Measurements from ENCODE around the gene ARVCF. TPM values are rescaled to one million over a fixed set of nuclear protein-coding genes. Genes with fewer than 3 reads are reported as not detected.

Gene ARVCF
- total RNA-seq, 1 donor from 2014 or later: 18.7 TPM

- DNase-seq (ENCODE audit: low spot score) (no peak), ATAC-seq (no peak)
Measured at GRCh38 chr22:19964701-19965386, 51.8 kb downstream of the ARVCF start.

GRCh38 chr22:19963863-19964642 is 52.6 kb downstream of the ARVCF start:
- no peak for DNase-seq (ENCODE audit: low spot score)
- no peak for ATAC-seq

DNA sequence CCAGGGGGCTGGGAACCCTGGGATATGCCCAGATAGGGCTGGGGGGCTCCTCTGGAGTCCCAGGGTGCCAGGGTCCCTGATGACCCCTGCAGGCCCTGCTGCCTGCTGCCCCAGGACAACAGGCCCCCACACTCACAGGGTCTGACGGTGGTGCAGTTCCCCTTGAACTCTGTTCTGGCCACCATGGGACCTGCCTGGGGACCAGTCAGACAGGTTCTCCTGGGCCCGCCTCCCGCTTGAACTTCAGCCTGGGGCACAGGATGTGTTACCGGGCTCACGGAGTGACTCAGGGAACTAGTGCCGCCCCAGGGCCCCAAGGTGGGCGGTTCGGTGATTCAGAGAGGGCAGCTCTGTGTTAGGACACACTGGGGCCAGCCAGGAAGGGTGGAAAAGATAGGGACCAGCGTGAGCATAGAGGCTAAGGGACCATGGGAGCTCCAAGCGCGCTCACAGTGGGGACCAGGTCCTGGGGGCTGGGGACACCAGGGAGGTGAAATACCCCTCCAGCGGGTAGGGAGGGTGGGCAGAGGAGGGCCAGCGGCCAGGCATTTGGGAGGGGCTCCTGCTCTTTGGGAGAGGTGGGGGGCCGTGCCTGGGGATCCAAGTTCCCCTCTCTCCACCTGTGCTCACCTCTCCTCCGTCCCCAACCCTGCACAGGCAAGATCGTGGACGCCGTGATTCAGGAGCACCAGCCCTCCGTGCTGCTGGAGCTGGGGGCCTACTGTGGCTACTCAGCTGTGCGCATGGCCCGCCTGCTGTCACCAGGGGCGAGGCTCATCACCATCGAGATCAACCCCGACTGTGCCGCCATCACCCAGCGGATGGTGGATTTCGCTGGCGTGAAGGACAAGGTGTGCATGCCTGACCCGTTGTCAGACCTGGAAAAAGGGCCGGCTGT is 53.5 kb downstream of the ARVCF start:
- ATAC-seq: peak; percentile 55

DNA sequence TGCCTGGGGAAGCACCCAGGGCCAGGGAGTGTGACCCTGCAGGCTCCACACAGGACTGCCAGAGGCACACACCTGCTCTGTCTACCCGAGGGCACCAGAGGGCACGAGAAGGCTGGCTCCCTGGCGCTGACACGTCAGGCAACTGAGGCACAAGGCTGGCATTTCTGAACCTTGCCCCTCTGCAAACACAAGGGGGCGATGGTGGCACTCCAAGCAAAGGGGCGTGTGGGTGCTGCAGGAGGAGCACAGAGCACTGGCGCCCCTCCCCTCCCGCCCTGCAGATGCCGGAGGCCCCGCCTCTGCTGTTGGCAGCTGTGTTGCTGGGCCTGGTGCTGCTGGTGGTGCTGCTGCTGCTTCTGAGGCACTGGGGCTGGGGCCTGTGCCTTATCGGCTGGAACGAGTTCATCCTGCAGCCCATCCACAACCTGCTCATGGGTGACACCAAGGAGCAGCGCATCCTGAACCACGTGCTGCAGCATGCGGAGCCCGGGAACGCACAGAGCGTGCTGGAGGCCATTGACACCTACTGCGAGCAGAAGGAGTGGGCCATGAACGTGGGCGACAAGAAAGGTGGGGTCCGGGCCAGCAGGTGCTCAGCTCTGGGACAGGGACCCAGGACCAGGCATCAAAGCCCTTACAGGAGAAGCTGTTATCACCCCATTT is 54.2 kb downstream of the ARVCF start:
- DNase-seq (ENCODE audit: low spot score): peak; percentile 91
- ATAC-seq: peak; percentile 67

More for the DNA sequence above, 53.5 kb downstream of the ARVCF start:
- peak; percentile 89 for DNase-seq (ENCODE audit: low spot score)

DNA sequence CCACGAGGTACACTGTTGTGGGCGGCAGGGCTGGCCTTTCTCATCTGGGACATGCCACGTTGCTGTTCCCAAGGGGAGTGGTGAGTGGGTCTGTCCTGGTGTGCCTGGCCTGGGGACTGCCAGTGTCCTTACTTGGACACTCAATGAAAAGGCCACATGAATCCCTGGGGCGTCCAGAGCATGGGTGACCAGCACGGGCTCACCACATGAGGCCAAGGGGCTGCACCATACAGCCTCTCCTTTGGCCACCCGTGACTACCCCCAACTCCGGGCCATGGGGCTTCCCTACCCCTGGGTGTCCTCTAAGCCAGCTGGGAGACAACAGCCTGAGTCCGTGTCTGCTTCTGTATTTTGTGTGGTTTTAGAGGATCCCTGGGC is 54.8 kb downstream of the ARVCF start:
- DNase-seq (ENCODE audit: low spot score): no peak

GRCh38 chr22:19961201-19961580 is 55.4 kb downstream of the ARVCF start:
- peak; percentile 56 for ATAC-seq
- peak; percentile 94 for DNase-seq (ENCODE audit: low spot score)

More for the DNA sequence above, 54.8 kb downstream of the ARVCF start:
- no peak for ATAC-seq

GRCh38 chr22:19960491-19961200 is 56.0 kb downstream of the ARVCF start:
- DNase-seq (ENCODE audit: low spot score): no peak

DNA sequence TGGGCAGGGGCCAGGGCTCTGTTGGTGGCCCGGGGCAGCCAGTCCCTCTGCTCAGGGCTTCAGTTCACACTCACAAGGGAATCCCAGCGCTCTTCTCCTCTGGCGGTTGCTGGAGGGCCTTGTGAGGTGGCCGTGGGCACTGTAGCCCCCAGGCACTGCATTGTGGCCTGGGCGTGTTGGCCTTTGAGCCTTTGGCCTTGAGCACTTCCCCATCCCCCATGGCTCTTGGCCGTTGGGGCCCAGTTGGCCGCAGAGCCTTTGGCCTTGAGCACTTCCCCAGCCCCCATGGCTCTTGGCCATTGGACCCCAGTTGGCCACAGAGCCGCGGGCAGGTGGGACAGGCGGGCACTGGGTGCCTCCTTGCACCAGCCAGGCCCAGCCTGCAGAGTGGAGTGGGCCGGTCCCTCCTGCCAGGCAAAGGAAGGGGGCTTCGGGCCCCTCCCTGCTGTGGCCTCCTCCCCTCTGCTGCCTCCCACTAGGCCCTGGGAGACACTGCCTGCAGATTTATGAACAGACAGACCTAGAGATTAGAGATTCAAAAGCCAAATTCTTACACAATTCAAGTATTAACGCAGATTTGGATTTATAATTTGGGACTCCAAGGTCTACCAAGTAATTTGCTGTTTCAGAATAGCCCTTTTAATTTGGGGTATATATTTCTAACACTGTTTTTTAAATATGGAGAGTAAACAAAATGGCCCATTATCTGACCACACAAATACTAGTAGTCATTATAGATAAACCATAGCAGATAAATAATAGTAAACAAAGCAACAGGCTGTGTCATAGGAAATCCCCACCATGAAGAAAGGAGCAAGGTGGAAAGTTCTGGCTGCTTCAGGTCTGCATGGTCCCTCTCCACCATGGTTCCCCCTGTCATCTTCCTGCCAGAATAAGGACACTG is 56.8 kb downstream of the ARVCF start:
- DNase-seq (ENCODE audit: low spot score): no peak
- peak; percentile 5 for ATAC-seq

More at GRCh38 chr22:19960491-19961200, 56.0 kb downstream of the ARVCF start:
- ATAC-seq: no peak

GRCh38 chr22:19959043-19959586 is 57.5 kb downstream of the ARVCF start:
- ATAC-seq: peak; percentile 68
- DNase-seq (ENCODE audit: low spot score): peak; percentile 96

- no peak for ATAC-seq
- no peak for DNase-seq (ENCODE audit: low spot score)
Measured at GRCh38 chr22:19958083-19959042, 58.3 kb downstream of the ARVCF start.

- ATAC-seq (no peak), DNase-seq (ENCODE audit: low spot score) (no peak)
Measured at GRCh38 chr22:19957445-19957844, 59.2 kb downstream of the ARVCF start.

DNA sequence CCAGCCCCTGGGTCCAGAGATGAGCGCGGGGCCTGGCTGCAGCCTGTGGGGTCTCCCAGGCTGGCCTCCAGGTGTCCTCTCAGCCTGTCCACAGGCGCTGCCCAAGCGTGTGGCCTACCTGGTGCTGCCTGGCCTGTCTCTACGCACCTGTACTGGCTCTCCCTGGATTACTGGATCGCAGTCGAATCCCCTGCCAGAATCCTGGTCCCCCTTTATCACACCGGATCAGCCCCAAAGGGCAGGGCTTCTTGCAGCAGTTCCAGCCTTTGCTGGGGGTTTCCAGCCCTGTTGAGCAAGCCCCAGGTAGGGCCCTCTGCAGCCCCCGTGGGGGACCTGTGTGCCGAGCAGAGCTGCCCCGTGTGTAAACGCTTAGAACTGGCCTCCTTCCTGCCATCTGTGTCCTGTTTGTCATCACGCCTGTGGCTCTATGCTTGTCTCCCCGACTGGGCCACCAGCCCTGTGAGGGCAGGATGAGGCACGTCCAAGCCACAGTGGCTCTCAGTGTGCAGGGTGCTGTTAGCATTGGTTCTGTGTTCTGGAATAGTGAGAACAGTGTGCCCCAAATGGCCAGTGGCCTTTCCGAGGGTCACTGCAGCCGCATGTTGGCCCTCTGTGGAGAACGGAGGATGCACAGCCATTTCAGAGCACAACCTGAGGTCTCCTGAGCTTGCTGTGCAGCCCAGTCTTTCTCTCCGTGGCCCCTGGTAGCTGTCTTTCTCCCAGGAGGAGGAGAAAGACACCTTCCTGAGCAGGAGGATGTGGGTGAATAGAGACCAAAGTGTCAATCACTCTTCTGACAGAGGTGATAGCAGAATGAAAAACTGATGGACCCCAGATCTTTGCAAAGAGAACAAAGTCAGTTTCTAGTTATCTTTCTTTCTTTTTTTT is 61.1 kb downstream of the ARVCF start:
- DNase-seq (ENCODE audit: low spot score): no peak
- no peak for ATAC-seq

GRCh38 chr22:19951346-19951745 is 65.3 kb downstream of the ARVCF start:
- DNase-seq (ENCODE audit: low spot score) (no peak), ATAC-seq (peak; percentile 27)

- DNase-seq (ENCODE audit: low spot score) (no peak), ATAC-seq (no peak)
Measured at GRCh38 chr22:19948057-19948760, 68.4 kb downstream of the ARVCF start.

GRCh38 chr22:19943082-19944026 is 73.3 kb downstream of the ARVCF start:
- ATAC-seq (no peak), DNase-seq (ENCODE audit: low spot score) (no peak)

Measured in left lobe of liver (tissue), 2 donors.